Suprapubic skin (tissue), 3 donors: ENCODE data around the gene KDM2A.
"Not testable (repeated sequence)": the region's sequence is repeated elsewhere in the genome, so short reads cannot be mapped to it uniquely, and the experiment has no call there.

ENCODE experiments used
- POLR2AphosphoS5 ChIP-seq, 3 donors: sonication (generic); formaldehyde crosslinking; IDR thresholded peaks; one replicate each; pipeline ENCODE4 v1.6.1; 2017; ENCODE audit warnings: antibody characterized with exemption in 3 of 3
- TF ChIP-seq, protein P1 (sequence below), 2 donors: fragments of 200-600 bp in 1 of 2; fragments of 450-650 bp in 1 of 2; sonication (generic) in 1 of 2; IDR thresholded peaks; one replicate each; pipeline ENCODE4 v1.5.1; 2016 to 2019; ENCODE audit warnings: antibody characterized with exemption in 2 of 2, mild to moderate bottlenecking in 1 of 2, moderate library complexity in 1 of 2

DNA sequence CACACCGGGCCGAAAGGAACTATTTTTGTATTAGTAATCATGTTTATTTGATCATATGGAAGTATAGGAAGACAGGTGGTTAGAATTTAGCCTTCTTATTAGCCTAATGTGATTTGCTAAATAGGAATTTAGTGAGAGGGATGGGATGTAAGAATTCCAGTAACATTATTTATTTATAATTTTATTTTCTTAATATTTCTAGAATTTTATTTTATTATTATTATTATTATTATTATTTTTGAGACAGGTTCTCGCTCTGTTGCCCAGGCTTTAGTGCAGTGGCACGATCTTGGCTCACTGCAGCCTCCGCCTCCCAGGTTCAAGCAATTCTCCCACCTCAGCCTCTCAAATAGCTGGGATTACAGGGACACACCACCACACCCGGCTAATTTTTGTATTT, 90.2 kb downstream of the KDM2A start:
- TF ChIP-seq, protein P1, sequence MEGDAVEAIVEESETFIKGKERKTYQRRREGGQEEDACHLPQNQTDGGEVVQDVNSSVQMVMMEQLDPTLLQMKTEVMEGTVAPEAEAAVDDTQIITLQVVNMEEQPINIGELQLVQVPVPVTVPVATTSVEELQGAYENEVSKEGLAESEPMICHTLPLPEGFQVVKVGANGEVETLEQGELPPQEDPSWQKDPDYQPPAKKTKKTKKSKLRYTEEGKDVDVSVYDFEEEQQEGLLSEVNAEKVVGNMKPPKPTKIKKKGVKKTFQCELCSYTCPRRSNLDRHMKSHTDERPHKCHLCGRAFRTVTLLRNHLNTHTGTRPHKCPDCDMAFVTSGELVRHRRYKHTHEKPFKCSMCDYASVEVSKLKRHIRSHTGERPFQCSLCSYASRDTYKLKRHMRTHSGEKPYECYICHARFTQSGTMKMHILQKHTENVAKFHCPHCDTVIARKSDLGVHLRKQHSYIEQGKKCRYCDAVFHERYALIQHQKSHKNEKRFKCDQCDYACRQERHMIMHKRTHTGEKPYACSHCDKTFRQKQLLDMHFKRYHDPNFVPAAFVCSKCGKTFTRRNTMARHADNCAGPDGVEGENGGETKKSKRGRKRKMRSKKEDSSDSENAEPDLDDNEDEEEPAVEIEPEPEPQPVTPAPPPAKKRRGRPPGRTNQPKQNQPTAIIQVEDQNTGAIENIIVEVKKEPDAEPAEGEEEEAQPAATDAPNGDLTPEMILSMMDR (IDR thresholded peaks at IDR 0.05), result not testable (repeated sequence)
- not testable (repeated sequence) for TF ChIP-seq POLR2AphosphoS5 (IDR thresholded peaks at IDR 0.05)
